GM18499 (cell line): ENCODE results near the gene GRAP.

ENCODE experiments used
- ATAC-seq: cut with Tn5 transposase; IDR thresholded peaks from one replicate; pipeline ENCODE4 v1.9.1; 2021; ENCODE audit warnings: moderate number of reproducible peaks; ENCODE audit not compliant: insufficient read depth, unreplicated experiment

GRAP gene

DNA sequence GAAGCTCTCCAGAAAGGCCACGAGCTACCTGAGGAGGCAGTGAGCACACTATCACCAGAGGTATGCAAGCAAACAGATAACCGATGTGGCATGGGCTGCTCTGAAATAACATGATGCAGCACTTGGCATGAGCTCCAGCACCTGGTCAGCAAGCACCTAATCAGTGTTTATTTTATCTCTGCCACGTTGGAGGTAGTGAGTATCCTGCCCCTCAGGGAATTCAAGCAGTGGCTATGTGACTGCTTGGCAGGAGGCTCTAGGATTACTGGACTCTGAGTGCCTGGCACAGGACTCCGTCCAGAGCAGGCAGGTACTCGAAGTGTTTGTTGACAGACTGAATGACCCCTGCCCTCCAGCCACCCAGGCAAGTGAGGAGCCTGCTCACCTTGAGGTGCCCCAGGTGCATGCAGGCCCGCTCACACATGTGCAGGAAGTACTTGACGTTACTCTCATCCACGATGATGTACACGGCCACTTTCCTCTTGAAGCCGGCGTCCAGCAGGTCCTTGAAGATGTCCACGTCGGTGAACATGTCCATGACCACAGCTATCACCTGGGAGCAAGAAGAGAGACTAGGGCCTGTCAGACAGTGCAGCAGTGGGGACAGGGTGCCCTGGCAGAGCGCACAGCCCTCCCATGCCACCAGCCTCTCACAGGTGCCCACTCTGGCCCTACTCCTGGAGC lies 58.8 kb downstream of the GRAP start:
- ATAC-seq: no peak

DNA sequence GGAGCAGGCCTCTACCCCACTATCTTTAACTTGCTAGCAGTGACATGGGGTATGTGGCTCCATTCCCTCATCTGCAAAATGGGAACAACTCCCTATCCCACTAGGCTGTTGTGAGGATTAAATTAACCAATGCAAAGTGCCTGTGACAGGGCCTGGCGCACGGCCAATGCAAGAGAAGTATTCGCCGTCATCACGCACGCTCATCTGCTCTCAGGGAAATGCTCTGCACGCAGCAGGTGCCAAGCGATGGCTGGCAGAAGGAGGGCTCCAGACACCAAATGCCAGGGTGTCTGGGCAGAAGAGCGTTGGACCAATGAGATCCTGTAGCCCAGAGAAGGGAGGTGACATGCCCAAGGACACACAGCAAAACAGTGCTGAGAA lies 59.5 kb downstream of the GRAP start:
- no peak for ATAC-seq

DNA sequence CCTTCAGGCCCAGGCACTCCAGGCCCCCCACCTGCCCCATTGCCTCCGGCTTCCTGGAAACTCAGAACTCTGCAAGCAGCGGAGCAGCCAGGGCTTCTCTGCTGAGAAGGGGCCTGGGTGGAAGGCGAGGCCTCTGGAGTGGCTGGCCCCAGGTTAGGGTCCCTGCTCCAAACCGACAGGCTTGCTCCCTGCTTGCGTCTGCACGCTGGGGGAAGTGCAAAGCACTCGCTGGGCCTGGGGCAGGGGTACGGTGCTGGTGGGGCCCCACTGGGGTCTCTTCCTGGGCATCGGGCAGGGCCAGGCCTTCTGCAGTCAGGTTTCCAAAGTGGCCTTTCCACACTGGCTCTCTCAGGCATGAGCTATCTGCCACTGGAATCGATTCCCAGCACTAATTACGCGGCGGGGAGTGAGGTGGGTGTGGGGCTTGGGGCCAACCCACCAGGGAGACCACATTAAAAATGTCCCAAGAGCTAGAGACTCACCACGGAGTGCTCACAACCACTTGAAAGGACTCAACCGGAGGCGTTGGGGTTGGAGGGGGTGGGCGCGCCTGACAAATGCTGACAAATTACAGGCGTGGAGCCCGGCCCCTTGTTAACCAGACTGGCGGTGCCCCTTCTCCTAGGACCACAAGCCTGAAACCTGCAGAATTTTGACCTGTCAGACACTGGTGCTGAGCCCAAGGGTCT lies 60.1 kb downstream of the GRAP start:
- no peak for ATAC-seq

DNA sequence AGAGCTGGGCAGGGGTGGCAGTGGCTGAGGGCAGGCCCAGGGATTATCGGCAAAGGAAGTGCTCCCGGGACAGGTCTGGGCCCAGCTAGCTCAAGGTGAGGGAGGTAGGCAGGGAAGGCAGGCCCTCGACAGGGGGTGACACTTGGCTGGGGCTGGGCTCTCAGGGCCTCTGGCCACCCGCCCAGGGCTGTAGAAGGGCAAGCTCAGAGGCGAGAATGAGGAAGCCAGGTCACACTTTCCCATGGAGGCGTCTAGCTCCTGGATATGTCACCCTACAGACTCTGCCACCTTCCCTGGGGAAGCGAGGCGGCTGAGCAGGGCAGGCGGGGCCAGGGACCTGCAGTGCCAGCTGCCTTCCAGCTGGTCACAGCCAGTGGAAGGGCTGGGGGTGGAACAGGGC lies 61.3 kb downstream of the GRAP start:
- no peak for ATAC-seq

DNA sequence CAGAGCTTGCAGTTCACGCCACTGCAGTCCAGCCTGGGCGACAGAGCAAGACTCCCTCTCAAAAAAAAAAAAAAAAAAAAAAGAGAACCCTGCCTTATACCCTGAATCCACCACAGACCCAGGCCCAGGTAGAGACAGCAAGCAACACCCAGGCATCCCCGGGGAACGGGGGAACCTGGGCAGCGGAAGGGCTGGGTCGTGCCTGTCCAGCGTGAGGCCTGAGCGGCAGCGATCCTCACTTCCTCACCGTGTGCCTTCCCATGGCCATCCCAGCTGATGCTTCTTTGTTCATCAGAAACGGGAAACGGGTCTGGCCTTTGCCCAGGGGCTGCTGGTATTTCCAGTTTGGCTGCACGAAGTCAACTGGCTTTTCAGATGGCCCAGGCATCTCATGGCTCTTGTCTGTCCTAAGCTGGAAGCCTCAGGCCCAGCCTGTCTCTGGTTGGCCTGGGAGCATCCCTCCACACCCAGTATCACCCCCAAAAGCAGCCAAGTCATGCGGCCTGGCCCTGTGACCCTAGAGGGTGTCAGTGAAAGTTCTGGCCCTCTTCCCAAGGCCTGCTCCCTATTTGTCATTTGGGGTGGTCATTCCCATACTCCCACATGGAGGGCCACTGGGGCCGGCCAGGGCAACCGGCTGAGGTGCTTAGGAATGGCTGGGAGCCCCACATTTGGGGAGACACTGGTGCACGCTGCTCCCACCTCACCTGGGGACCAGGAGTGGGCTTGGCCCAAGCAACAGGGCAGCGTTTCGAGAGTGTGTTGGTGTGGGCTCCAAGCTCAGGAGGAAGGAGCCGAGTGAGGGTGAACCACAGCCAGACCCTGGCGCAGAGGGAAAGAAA lies 62.3 kb downstream of the GRAP start:
- ATAC-seq: no peak

DNA sequence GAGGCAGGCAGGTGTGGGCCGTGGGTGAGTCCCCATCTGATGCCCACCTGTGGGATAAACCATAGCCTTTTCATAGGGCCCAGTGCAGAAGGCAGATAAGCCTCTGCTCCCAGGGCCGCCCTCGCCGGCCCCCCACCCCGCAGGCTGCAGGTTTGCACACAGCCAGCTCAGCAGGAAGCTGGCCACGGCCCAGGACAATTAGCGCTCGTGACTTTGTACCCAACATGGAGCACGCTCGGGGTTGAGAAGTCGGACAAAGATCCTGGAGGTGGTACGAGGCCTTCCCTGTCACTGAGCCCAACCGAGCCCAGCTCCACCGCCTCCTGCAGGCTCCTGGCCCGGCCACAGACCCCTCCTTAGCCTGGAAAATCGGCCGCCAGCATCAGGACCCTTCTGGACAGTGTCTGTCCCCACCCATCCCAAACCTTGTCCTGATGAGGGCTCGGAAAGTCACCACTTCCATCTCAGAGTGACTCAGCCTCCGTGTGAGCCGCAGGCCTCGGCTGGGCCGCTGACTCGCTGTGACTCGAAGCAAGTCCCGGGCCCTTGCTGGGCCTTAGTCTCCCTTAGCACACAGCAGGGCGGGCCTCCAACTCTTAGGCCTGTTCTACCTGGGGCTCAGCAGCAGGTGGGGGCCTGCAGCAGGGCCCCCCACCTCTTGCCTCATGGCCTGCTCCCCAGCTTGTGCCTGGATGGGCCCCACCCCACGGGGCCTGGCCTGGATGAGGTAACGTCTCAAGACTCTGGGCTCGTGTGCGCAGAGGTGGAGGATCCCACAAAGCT lies 64.9 kb downstream of the GRAP start:
- no peak for ATAC-seq

DNA sequence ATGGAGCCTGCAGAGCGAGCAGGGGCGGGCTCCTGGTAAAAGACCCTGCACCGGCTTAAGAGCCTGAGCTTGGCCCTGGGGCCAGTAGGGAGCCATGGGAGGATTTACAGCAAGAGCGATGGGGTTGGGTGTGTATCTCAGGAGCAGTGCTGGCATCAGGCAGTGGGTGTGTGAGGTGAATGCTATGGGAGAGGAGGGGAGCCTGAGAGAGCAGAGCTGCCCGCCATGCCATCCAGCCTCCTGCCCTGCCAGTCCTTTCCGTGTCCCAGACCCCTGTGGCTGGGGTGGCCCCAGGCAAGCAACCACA lies 65.5 kb downstream of the GRAP start:
- ATAC-seq: no peak

DNA sequence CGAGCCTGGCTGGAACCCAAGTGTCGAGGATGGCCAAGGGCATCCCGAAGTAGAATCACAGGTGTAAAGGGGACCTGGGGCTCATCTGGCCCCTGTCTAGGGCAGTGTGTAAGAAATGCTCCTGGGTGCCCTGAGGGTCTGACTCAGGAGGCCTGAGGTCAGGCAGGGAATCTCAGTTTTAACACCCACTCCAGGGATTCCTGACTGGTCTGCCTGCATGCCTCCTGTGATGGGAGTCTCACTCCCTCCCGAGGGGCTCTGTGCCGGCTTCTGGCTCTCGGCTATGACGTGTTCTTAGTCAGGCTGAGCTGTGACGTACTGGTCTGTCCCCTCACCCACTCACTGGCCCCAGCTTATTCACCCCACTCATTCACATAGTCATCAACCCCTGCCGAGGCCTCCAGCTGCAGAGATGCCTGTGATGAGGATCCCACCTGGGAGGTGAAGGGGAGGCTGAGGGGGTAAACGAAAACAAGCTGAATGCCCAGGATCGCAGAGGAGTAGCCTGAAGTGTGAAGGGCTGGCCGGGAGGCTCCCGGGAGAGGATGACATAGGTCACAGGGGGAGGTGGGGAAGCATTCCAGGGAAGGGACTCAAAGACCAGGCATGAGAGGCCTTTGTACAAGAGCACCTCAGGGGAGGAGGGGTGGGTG lies 65.9 kb downstream of the GRAP start:
- no peak for ATAC-seq

DNA sequence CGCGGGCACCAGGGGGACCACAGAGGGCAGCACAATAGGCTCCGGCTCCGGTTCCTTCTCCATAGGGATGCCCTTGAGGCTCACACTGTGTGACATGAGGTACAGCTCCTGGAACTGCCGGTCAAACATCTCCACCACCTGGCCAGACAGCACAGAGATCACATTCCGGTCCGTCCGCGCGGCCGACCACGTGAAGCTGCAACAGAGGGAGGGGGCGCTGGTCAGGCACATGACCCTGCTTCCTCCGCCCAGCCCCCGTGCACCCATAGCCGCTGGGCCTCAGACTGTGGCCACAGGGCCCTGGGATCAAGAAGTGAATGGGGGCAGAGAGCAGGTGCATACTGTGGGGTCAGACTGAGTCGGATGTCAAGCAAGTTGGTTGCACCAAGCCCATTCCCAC lies 68.1 kb downstream of the GRAP start:
- ATAC-seq: no peak

DNA sequence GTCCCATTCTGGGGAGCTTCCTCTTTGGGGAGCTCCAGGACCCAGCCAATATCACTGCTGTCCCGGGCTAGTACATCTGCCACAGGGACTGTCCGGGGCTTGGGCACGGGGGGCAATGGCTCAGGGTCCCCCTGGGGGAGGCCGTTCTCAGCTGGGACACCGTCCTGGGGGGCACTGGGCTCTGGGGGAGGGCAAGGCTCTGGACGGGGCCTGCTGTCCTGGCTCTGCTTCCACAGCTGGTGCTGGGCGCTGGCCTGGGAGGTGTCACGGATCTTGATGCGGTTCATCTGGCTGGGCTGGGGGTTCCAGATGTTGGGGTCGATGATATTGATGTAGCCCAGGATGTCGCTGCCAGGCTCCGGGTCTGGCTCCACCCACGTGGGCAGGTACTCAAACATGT lies 68.7 kb downstream of the GRAP start:
- no peak for ATAC-seq

DNA sequence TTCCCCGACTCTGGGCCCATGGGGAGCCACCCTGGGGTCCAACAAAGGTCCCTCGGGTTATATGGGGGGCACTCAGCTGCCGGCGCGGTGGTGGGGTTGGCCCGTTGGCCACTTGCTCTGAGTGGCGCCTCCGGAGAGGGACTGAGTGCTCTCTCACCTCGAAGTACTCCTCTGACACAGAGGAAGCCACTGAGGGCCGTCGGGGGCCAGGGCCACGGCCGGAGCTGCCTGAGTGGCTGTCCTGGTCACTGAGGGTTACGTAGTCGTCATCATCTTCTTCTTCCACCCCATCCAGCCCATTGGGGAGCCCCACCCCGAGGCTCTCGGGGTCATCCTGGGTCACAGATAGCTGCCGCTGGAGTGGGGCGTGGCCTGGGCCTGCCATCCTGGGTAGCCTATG lies 69.1 kb downstream of the GRAP start:
- no peak for ATAC-seq

DNA sequence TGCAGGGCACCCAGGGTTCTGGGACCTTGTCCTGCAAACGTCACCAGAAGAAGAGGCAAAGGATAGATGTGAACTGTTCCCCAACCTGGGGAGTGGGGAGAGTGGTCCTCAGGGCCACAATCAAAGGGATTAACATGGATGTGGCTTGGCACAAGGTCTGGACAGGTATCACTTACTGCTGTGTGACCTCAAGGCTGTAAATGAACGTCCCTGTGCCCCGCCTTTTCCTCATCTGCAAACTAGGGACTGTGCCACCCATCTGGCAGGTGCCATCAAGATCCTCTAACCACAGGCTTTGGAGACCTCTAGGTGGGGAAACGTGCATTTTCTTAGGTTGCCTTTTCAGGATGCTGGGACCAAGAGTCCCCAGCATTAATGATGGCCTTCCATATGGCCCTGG lies 69.7 kb downstream of the GRAP start:
- ATAC-seq: no peak

DNA sequence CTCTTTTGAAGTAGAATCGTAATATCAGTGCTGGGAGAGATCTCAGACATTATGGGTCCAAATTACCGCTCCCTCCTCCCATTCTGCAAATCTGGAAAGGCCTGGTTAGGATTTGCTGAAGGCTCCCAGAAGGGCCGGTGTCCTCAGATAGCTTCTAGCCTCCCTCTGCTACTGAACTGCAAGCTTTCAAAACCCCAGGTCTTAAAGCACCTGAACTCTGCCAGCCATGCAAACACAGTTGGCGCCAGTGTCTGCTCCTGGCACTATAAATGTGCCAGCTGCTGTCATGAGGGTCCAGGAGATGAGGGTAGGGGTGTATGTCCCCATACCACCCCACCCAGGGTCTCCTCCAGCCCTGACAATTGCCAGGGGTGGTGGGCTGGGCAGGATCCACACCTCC lies 70.6 kb downstream of the GRAP start:
- no peak for ATAC-seq

DNA sequence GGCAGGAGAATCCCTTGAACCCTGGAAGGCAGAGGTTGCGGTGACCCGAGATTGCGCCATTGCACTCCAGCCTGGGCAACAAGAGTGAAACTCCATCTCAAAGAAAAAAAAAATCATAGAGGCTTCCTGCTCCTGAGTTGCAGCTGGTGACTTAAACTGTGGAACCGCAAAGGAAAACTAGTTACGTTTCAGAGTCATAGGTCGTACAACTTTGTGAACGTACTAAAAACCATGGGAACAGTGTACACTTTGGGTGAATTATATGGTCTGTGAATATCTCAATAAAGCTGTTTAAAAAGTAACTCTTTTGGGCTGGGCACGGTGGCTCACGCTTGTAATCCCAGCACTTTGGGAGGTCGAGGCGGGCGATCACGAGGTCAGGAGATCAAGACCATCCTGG lies 71.2 kb downstream of the GRAP start:
- ATAC-seq: no peak

DNA sequence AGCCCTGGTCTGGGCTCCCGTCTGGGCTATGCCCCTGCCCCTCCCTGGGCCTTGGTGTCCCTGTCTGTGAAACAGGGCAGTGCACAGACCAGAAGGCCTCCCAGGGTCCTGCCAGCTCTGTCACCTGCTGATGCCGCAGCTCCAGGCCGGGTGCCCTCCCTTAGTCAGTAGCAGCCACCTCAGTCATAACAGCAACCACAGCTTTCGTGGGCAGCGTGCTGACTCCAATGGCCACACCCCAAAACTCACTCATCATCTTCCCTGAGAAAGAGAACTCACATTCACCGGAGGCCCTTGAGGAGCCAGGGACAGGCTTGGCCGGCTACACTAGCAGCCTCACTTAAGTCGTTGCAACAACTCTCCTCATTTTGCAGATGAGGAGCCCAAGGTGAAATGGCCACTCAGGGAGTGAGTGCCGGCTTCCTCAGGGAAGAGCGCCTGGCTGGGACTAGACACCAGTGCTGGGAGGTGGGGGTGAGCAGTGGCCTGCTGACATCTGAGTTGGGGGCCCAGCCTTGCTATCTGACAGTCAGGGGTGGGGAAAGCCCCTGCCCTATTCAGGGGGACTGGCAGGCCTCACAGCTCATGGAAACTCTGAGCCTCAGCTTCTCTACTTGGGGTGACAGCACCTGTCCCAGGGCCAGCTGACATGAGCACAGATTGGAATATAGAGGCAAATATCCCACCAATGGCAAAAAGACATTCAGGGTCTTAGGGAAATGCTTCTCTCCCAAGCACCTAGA lies 72.2 kb downstream of the GRAP start:
- ATAC-seq: no peak

DNA sequence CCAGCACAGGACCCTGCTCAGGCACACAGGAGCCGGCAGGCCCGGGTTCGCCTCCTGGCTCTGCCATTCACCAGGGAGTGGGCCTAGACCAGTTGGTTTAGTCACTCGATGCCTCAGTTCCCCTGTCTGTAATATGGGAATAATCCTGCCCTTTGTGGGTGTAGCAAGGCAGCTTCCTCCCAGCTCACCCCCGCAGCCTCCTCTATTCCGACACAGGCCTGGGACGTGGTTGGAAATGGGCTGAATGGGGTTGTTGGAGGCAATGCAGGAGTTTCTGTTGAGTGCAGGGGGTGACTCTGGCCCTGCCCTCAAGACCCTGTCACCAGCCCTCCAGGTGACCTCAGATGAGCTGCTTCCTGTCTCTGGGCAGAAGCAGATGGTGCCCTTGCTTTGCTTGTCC lies 75.0 kb downstream of the GRAP start:
- no peak for ATAC-seq
